ENCODE measurements around the gene HBP1. TPM values are rescaled to one million over a fixed set of nuclear protein-coding genes. Genes with fewer than 3 reads are reported as not detected.

HBP1 gene
- total and polyA plus RNA-seq, 4 donors: 22.1 to 187 (median 46.1) TPM

DNA sequence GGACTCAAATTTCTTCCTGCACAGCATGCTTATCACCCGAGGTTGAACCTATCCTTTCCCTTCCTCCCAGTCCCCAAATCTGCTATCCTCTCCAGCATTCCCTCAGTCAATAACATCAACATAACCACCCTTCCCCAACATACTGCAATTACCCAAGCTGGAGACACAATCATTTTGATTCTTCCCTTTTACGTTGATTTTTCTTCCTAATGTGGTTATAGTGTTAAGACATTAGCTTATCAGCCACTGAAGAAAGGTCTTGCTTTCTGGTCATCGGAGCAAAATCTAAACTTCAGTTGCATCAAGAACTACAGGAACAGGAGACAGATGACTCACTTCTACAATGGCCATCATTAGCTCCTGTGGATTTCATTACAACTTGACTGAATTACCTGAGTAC is 3.5 kb upstream of the HBP1 start:
- TF ChIP-seq, protein P1, sequence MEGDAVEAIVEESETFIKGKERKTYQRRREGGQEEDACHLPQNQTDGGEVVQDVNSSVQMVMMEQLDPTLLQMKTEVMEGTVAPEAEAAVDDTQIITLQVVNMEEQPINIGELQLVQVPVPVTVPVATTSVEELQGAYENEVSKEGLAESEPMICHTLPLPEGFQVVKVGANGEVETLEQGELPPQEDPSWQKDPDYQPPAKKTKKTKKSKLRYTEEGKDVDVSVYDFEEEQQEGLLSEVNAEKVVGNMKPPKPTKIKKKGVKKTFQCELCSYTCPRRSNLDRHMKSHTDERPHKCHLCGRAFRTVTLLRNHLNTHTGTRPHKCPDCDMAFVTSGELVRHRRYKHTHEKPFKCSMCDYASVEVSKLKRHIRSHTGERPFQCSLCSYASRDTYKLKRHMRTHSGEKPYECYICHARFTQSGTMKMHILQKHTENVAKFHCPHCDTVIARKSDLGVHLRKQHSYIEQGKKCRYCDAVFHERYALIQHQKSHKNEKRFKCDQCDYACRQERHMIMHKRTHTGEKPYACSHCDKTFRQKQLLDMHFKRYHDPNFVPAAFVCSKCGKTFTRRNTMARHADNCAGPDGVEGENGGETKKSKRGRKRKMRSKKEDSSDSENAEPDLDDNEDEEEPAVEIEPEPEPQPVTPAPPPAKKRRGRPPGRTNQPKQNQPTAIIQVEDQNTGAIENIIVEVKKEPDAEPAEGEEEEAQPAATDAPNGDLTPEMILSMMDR (IDR thresholded peaks at IDR 0.05; ENCODE audit: control extremely low read depth, extremely low read depth): no peak
- H3K27ac ChIP-seq (ENCODE audit: low read depth in 1 of 2, low read length in 1 of 2): no peak overlapping the region
- ATAC-seq (ENCODE audit: insufficient read depth, low FRiP score) (no peak), DNase-seq (no peak)
- H3K4me1 ChIP-seq (ENCODE audit: control insufficient read depth in 5 of 5, insufficient read depth in 5 of 5, low read length in 5 of 5): peaks cover 0 to 7% (median 0%) of the 10 kb centered on the region in 5 donors
- no peak overlapping the region for H3K4me3 ChIP-seq
- no peaks in the 10 kb centered on the region for H3K9me3 ChIP-seq (ENCODE audit: control insufficient read depth in 4 of 4, insufficient read depth in 3 of 4, low read length in 3 of 4)
- no peak overlapping the region for H3K9ac ChIP-seq (ENCODE audit: insufficient read depth in 1 of 2, low read length in 2 of 2)
- 75 to 77% methylated on average over 3 of the region's 3 CpGs for WGBS, 2 donors
- H3K36me3 ChIP-seq (ENCODE audit: control insufficient read depth in 4 of 4, insufficient read depth in 4 of 4, low read length in 4 of 4): no peaks in the 10 kb centered on the region
- no peaks in the 10 kb centered on the region for H3K27me3 ChIP-seq (ENCODE audit: control insufficient read depth in 3 of 3, insufficient read depth in 3 of 3, low read length in 2 of 3)

DNA sequence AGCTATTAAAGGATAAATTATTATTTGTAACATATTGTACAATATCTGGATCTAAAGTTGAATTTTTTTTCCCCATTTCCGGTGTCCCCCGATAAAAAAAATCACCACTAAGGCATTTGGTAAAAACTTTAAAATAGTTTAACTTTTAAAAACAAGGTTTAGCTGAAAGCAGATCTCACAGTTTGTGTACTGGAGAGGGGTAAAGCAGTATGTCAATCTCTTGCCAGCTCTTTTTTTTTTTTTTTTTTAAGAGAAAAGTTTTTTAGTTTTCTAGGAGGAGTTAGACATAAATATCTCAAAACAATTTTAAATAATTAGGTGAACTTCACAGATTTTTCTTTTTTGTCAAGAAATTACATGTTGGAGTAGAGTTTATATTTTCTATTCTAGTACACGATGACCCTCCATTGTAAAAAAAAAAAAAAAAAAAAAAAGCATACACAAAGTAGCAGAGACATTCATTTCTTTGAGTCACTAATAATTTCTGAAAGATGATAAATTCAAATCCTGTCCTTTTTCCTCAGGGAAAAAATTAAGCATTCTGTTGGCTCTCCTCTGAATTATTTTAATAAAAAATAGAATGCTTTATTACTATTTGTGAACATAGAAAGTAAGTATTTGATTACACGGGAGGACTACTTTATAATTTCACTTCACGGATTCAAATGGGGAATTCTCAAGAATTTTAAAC is 1.9 kb upstream of the HBP1 start:
- Histone ChIP-seq H3K27ac (ENCODE audit: low read depth in 1 of 2, low read length in 1 of 2) (peak overlapping the region in 1 of 2 donors; percentile 85), H3K9me3 (ENCODE audit: control insufficient read depth in 4 of 4, insufficient read depth in 3 of 4, low read length in 3 of 4) (no peaks in the 10 kb centered on the region), H3K4me3 (no peak overlapping the region), H3K4me1 (ENCODE audit: control insufficient read depth in 5 of 5, insufficient read depth in 5 of 5, low read length in 5 of 5) (peaks cover 0 to 8% (median 0%) of the 10 kb centered on the region in 5 donors), H3K9ac (ENCODE audit: insufficient read depth in 1 of 2, low read length in 2 of 2) (peak overlapping the region; percentile 80 to 97), H3K27me3 (ENCODE audit: control insufficient read depth in 3 of 3, insufficient read depth in 3 of 3, low read length in 2 of 3) (no peaks in the 10 kb centered on the region), H3K36me3 (ENCODE audit: control insufficient read depth in 4 of 4, insufficient read depth in 4 of 4, low read length in 4 of 4) (peaks cover 0 to 4% (median 3%) of the 10 kb centered on the region in 4 donors)
- TF ChIP-seq, protein P1 (IDR thresholded peaks at IDR 0.05; ENCODE audit: control extremely low read depth, extremely low read depth): no peak
- ATAC-seq (ENCODE audit: insufficient read depth, low FRiP score) (no peak), DNase-seq (peak in 2 of 3 donors; percentile 35 to 72)
- 43 to 45% methylated on average over 5 of the region's 5 CpGs for WGBS, 2 donors

DNA sequence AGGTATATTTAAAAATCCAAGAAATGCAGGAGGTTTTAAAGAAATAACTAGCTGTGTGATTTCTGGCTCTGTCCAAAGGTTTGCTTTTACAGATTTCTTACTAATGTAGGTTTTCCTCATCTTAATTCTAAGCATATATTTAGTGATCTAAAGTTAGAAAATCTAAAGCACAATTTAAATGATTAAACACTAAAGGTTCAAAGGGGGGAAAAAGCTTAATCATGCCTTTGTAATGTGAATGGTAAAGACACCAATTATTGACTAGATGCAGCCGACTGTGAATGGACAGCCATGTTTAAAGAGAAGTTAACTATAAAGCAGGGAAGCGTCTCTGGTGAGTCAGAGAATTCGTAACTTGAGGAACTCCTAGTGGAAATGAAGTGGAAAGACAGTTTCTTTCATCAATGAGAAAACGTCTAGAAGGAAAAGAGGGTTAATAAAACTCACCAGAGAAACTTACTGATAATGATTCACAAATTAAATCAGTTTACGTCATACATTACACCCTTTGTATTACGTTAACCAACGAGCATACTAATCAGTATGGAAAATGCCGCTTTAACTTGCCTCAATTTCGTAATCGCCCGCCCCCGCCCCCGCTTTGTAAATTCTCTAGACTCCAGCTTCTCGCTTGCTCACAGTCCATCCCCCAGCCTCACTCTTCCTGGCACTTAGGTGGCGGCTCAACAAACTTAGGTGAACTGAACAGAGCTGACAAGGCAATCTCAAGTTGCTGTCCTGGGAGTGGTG is 1.1 kb upstream of the HBP1 start:
- H3K4me1 ChIP-seq (ENCODE audit: control insufficient read depth in 5 of 5, insufficient read depth in 5 of 5, low read length in 5 of 5): peaks cover 0 to 8% (median 2%) of the 10 kb centered on the region in 5 donors
- peak overlapping the region; percentile 80 to 97 for H3K9ac ChIP-seq (ENCODE audit: insufficient read depth in 1 of 2, low read length in 2 of 2)
- H3K9me3 ChIP-seq (ENCODE audit: control insufficient read depth in 4 of 4, insufficient read depth in 3 of 4, low read length in 3 of 4): no peaks in the 10 kb centered on the region
- peaks cover 0 to 4% (median 3%) of the 10 kb centered on the region in 4 donors for H3K36me3 ChIP-seq (ENCODE audit: control insufficient read depth in 4 of 4, insufficient read depth in 4 of 4, low read length in 4 of 4)
- H3K27me3 ChIP-seq (ENCODE audit: control insufficient read depth in 3 of 3, insufficient read depth in 3 of 3, low read length in 2 of 3): no peaks in the 10 kb centered on the region
- 0% methylated on average over 15 of the region's 15 CpGs for WGBS, 2 donors
- H3K27ac ChIP-seq (ENCODE audit: low read depth in 1 of 2, low read length in 1 of 2): peak overlapping the region; percentile 85 to 99
- ATAC-seq (ENCODE audit: insufficient read depth, low FRiP score) (no peak), DNase-seq (peak in 2 of 3 donors; percentile 93 to 95)
- peak overlapping the region; percentile 27 for H3K4me3 ChIP-seq
- TF ChIP-seq, protein P1 (IDR thresholded peaks at IDR 0.05; ENCODE audit: control extremely low read depth, extremely low read depth): no peak
